GM10266 (cell line): ENCODE data around the gene TRIM9.
A peak's percentile ranks its signal among the peaks of the same experiment; 100 is the strongest.
"Not testable (repeated sequence)": the region's sequence is repeated elsewhere in the genome, so short reads cannot be mapped to it uniquely, and the experiment has no call there.

Source experiments
- DNase-seq: peaks from one replicate; pipeline ENCODE4 v3.0.0; 2012; ENCODE audit errors: extremely low spot score
- CTCF ChIP-seq: IDR thresholded peaks from 2 replicates; pipeline ENCODE4 v1.5.1; 2012; ENCODE audit warnings: mild to moderate bottlenecking, low read depth; ENCODE audit not compliant: control insufficient read depth, insufficient read depth; ENCODE audit errors: missing control alignments

TRIM9 gene

GRCh38 chr14:50957296-50957695 lies 137.6 kb downstream of the TRIM9 start:
- DNase-seq, result no peak
- TF ChIP-seq CTCF, result no peak

GRCh38 chr14:50956421-50956820 lies 138.5 kb downstream of the TRIM9 start:
- DNase-seq, result not testable (repeated sequence)

- no peak for TF ChIP-seq CTCF
- DNase-seq, result peak; percentile 58
These were observed 139.4 kb downstream of the TRIM9 start for GRCh38 chr14:50955373-50956043.

GRCh38 chr14:50954811-50955372 lies 140.0 kb downstream of the TRIM9 start:
- DNase-seq, result peak; percentile 67
- peak; percentile 57 for TF ChIP-seq CTCF

- no peak for TF ChIP-seq CTCF
- no peak for DNase-seq
These were observed 141.4 kb downstream of the TRIM9 start for GRCh38 chr14:50953502-50953901.

GRCh38 chr14:50951032-50951431 lies 143.9 kb downstream of the TRIM9 start:
- TF ChIP-seq CTCF, result no peak
- DNase-seq, result no peak

GRCh38 chr14:50948205-50948604 lies 146.7 kb downstream of the TRIM9 start:
- no peak for TF ChIP-seq CTCF
- DNase-seq, result no peak
